Inflammatory macrophage (primary cell): ENCODE measurements around the gene SLC9B2.
A peak's percentile ranks its signal among the peaks of the same experiment; 100 is the strongest.

Experiments used
- DNase-seq, 2 donors: peaks; one replicate each; pipeline ENCODE4 v3.0.0-alpha.2; 2020 to 2022

The SLC9B2 gene

DNA sequence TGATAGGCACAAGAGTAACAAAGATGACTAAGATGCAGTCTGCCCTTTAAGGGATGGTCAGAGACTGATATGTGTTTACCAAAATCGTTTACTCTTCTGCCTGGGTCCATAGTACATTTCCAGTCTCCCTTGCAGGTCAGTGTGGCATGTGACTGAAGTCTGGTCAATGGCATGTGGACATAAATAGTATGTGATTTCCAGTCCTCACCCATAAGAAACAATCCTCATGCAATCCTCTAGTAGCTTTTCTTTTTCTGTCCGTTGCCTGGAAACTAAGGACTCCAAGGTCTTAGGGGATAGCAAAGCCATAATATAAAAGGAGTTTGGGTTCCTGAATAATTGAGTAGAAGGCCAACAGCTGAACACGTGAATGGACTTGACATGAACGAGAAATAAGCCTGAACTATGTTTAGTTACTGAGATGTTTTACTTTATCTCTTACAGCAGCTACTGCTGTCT is 1.1 kb downstream of the SLC9B2 start:
- DNase-seq = no peak

DNA sequence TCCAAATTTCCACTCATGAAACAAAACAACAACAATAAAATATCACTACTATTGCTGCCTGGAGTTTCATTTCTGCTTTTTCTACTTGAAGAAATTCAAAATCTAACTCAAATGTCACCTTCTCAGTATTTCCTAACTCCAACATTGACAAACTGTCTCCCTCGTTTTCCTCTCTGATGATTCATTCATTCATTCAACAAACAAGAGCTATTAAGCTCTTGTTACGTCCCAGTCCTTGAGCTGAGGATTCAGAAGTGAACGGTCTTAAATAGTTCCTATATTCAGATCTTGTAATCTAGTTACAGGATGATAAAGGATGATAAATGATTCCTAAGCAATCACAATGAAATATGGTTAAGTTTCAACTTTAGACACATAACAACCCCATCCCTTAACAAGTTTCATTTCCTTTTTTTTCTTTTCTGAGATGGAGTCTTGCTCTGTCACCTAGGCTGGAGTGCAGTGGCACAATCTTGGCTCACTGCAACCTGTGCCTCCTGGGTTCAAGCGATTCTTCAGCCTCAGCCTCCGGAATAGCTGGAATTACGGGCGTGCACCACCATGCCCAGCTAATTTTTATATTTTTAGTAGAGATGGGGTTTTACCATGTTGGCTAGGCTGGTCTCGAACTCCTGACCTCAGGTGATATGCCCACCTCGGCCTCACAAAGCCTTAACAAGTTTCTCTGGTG is 1.7 kb downstream of the SLC9B2 start:
- DNase-seq = peak; percentile 26 to 74

DNA sequence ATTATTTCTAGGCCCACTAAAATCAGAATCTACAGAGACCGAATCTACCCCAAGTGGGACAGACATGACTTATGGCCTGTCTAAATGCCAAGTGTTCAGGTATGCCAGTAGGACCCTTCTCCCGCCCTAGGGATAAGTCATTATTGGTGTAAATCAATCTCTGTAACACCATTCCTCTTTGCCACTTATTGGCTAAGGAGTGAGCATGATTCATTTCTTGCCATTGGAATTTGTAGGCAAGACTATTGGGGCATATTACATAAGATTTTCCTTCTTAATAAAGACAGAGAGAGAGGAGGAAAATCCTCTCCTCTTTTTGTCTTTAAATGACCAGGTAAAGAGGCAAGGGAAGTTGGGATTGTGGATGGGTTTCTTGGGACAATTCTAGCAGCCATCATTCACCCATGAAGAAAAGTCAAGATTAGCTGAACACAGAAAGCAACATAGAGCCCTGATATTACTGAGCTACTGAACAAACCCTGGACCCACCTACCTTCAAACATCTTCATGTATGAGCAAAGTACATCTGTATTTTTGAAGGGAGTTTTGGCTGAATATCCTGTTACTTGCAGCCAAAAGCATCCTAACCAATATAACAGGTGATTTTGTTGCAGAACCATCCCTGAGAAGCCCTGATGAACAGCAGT is 2.6 kb downstream of the SLC9B2 start:
- no peak for DNase-seq

DNA sequence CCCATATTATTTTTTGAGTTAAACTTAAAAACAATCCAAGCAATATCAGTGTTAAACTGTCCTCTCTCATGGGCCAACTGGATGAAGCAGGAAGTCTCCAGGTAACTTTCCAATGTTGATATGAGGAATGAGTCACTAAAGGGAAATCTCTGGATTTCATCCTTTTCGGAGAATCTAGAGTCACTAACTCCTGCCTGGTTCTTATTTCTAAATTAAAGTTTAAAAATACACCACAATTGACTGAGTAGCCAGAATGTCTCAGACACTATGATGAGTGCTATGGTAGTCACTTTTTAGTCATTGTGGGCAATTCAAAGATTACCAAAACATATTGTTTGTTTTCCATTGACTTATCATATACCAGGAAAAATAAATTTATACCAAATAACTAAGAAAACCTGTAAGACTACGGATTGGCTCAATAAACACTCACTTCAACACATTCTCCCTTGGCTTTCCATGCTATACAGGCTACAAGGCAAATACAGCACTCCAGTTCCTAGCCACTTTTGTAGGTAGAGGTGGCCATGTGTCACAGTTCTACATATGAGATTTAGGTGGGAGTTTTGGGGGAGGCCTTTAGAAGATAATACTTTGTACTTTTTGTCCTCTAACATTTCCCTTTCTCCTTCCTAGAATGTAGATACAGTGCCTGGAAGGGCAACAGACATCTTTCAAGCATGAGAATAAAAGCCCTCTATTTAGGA is 8.6 kb downstream of the SLC9B2 start:
- no peak for DNase-seq

DNA sequence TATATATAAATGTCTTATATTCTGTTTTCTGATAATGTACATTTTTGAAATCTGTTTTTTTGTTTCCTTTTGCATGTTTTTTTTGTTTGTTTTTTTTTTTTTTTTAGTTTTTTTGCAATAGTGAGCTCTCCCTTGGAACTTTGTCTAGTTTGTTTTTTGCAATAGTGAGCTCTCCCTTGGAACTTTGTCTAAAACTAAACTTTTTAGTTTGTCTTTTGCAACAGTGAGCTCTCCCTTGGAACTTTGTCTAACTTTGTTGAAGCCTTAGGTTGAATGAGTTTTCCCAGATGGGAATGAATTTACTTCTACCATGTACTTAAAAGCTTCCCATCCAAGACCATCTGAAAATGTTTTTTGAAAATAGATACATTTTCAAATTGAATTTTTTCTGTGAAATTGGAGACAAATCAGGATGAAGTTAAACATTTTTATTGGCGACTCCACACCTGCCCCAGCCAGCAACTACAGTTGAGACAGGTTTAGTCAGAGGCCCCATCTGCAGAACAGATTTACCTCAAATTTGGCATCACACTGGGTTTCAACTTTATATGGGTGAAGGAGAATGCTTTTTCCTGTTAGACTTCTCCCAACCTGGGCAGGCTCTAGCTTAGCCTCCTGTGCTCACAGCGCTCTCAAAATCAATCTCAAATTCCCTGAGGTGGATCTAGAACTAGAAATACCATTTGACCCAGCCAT is 16.0 kb downstream of the SLC9B2 start:
- no peak for DNase-seq

DNA sequence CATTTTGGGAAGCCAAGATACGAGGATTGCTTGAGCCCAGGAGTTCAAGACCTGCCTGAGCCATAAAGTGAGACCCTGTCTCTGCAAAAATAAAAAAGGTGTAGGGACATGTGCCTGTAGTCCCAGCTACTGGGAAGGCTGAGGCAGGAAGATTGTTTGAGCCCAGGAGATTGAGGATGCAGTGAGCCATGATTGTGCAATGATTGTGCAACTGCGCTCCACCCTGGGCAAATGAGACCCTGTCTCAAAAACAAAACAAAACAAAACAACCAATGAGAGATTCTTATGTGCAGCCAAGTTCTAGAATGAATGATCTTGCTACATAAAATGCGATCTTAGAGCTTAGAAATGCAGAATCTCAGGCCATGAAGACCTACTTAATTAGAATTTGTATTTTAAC is 22.5 kb downstream of the SLC9B2 start:
- no peak for DNase-seq

DNA sequence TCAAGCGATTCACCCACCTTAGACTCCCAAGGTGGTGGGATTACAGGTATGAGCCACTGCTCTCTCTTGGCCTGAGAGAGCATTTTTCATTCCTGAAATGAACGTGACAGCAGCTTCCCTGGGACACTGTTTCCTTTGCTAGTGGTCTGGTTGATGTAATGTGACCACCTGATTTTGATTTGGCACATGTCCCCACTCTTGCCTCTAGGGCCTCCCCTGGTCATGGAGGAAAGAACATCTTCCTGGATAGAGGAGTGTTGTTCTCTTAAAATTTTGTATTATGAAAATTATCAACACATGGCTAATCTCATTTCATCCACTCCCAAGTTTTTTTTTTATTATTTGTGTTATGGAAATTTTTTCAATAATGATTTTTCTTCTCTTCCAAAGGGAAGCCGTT is 23.8 kb downstream of the SLC9B2 start:
- no peak for DNase-seq

DNA sequence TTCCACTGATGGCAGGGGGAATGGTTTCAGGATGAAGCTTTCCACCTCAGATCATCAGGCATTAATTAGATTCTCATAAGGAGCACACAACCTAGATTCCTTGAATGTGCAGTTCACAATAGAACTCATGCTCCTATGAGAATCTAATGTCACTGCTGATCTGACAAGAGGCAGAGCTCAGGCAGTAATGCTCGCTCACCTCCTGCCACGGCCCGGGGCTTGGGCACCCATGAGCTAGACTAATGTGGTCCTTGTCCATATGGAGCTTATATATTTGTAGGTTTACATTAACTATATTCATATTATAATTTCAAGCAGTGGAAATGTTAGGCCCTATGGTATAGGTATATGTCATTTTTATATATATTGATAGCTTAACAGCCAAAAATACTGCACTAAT is 24.4 kb downstream of the SLC9B2 start:
- DNase-seq = no peak

DNA sequence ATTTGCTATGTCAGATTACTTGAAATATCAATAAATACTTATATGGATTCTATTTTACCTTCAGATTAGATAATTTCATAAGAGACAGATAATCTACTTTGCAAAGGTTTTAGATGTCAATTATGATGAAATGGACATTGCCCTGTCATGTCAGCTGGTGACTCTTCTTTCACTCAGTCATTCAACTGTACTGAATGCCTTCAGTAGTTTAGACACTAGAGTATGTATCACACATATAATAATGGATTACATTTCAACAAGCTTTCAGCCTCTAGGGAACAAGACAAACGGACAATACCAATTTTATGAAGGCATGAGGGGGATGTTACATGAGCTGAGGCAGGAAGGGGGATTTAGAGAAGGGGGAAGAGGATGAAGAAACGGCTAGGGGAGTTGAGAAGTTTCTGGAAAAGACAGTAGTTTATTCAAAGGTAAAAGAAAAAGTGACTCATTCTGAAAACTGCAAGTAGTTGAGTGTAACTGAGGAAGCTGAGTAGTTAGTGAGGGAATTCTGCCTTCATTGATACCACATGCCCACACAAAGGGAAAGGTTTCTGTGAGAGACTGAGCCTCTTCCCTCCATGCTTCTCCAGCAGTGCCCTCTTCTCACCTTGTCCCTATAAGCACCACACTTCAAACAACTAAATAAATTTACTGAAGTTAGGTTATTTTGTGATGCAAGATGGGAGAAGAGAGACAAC is 25.7 kb downstream of the SLC9B2 start:
- no peak for DNase-seq

DNA sequence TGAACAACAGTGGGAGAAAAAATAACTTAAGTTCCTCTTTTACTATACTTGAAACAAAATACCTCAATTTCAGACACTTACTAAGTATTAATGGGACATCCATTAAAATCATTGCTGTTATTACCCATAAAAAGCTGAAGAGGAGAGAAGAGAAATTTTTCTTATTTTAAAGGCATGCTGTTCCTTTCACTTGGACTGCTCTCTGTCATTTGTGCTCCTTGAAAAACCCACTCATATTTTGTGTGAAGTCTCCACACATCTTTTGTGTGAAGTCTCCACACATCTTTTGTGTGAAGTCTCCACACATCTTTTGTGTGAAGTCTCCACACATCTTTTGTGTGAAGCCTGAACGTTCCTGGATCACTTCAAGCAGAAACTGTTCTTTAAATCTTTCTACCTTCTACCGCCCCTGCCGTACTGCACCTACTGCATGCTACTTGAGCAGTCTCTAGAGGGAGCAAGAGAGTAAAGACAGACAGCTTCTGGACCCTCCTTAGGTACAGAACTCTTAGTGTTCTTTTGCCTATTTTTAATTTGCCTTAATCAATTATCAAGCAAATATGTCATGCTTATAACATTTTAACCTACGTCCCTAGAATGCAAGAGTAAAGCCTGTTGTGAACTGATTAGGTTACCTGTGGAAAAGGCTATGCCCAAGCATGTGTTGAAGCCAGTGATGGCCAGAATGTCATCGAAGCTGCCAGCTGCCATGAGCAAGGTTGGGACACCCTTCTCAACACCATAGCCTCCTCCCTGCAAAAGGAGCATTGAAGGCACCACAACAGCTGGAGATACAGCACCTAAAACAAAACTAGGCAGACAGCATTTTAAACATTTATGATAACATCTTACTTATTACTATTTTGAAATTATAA is 29.9 kb downstream of the SLC9B2 start:
- DNase-seq = peak; percentile 26 to 32

DNA sequence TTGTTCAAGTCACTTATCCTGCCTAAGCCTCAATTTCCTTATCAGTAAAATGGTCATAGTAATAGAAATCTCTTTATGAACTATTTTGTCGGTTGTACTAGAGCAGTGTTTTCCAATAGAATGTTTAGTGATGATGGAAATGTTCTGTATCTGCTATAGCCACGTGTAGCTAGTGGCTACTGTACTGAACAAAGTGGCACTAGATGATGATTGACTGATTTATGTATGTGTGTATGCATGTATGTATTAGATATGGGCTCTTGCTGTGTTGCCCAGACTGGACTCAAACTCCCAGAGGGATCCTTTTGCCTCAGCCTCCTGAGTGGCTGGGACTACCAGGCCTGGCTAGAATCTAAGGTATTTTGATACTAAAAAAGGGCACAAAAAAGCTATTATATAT is 32.4 kb downstream of the SLC9B2 start:
- DNase-seq = no peak

DNA sequence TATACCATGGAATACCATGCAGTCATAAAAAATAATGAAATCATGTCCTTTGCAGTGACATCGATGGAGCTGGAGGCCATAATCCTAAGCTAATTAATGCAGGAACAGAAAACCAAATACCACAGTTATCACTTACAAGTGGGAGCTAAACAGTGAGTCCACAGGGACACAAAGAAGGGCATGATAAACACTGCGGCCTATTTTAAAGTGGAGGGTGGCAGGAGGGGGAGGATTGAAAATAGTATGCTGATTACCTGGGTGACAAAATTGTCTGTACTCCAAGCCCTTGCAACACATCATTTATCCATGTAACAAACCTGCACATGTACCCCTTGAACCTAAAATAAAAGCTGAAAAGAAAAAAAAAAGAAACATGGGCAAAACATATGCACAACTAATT is 40.4 kb downstream of the SLC9B2 start:
- DNase-seq = no peak

DNA sequence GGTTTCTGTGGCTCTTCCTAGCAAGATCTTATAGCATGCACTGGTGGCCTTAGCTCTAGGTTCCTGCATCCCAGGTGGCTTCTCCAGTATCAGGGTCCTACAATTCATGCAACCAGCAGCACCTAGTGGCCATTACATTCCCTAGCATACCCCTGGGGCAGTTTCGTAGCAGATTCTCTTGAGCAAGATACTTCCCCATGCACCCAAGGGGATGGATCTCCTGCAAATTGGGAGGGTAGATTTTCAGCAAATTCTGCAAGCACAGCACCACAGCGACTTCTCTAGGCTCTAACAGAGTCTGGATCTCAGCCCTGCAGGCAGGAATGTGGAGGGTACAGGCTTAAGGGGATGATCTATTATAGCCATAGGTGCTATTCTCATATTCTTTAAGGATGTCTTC is 44.0 kb downstream of the SLC9B2 start:
- peak; percentile 3 to 27 for DNase-seq

DNA sequence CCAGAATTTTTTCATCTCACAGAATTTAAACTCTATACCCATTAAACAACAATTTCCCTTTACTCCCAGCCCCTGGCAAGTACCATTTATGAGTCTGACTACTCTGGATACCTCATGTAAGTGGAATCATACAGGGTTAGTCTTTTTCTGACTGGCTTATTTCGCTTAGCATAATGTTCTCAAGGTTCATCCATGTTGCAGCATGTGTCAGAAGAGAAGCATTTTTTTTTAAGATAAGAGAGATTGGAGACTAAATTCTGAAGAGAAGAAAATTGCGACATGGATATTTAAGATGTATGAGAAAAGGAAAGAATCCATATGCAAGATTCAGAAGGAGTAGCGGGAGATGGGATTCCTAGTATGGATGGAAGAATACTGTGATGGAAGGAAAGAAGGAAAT is 45.8 kb downstream of the SLC9B2 start:
- no peak for DNase-seq

DNA sequence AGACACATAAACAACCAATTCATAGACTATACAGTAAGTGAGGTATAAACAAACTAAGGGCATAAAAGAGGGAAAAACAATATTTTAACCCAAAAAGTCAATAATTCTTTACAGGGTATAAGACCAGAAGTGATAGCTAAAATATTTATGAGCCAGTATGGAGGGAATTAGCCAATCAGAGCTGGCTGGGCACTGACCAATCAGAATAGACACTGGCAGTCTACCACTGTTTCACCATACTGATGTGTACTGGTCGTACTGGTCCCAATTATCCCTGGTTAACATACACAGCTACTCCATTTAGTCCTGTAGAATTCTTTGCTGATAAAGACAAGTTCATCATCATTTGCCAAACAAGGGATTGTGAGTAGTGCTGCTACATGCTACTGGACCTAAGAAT is 47.3 kb downstream of the SLC9B2 start:
- no peak for DNase-seq

DNA sequence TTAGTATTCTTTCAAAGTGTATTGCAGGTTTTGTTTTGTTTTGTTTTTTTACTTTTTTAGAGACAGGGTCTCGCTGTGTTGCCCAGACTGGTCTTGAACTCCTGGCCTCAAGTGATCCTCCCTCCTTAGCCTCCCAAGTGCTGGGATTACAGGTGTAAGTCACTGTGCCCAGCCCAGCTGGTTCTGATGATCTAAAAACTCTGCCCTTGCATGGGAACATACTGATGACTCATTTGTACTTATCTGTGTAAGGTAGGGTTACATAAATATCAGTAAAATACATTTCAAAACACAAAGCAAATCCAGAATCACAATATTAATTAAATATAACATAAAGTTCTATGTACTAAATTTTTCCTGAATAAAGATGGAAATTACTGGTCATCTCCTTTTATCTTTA is 49.7 kb downstream of the SLC9B2 start:
- no peak for DNase-seq

DNA sequence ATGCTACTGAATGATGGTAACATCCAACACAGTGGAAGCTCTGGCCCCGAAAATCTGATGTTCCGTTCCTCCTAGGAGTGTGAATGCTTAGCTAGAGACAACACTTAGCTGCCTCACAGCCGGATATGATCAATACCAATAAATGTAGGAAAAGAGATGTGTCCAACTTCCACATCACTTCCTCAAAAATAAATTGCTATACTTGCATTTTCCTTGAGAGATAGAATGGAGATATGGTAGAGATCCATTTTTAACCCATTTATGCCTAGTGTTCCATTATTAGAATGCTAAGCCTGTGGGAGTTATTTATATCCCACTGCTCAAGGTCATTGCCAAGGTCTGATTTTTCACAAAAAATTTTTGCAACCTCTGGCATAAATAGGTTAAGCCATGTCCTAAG is 51.6 kb downstream of the SLC9B2 start:
- no peak for DNase-seq

DNA sequence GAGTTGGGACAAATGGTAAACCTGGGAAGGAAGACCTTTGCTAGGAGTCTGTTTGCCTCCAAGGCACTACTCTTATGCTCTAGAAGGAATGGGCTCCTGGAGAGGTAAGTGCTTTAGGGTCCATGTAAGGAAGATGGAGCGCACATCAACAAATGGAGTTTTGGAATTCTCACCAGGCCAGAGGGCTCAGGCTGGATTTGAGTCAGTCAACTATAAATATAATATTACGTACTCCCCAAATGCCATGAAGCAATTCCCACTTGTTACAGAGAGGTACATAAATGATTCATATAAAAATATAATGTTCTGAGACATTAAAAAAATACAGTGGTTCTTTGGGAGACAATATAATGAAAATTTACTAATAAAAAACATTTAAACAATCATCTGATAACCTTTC is 55.4 kb downstream of the SLC9B2 start:
- no peak for DNase-seq

DNA sequence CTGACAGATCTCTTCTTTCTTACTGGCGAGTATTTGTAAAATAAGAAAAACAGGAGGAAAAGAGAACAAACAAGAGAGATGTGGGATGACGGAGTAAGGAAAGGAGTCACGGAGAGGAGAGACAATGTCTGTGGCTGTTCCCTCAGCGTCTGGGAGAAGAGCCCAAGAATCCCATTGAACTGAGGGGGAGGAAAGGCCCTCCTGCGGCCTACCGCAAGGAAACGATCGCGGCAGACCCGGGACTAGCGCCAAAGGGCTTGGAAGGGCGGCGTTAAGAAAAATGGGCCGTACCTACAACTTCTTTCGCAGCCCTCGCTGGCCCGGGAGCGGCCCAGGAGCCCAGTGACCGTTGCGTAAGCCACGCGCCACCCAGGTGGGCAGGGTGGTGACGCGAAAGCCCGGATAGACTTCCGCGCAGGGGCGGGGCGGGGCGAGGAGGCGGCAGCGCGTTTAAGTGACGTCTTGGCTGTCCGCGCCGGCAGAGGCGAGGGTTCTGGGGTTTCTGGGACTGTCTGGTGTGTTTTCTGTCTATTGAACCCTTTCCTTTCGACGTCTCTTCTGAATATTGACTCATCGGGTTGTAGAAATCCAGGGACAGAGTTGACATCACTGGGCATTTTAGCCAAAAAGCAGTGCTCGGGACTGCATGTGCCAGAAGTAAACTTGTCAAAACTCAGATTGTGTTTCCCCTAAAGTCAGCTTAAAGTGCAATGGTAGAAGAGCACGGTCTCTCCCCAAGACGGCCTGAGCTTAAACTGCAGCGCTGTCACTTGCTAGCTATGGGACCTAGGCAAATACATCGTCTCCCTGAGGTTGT is 57.0 kb downstream of the SLC9B2 start, which contains the start of gene SLC9B1:
Gene SLC9B1, minus strand, starts transcription at position 398 of the 817 bp plus-strand sequence. CDS start 27,994 bp downstream, outside the sequence.
- DNase-seq = peak; percentile 84 to 93
